HEK293T (cell line): ENCODE measurements around the gene PLPP4.

Source experiments
- CTCF ChIA-PET: fragments of 350-600 bp; formaldehyde crosslinking; extraction: SDS; loops from one replicate; lab custom pipeline; 2021; ENCODE audit warnings: antibody characterized with exemption, inconsistent platforms; lab: Yijun Ruan, JAX
- POLR2A ChIA-PET: fragments of 350-600 bp; formaldehyde crosslinking; extraction: SDS; loops from one replicate; lab custom pipeline; 2020; ENCODE audit warnings: antibody characterized with exemption, inconsistent platforms; lab: Yijun Ruan, JAX
- DNase-seq: peaks from one replicate; pipeline ENCODE4 v3.0.0; 2012; ENCODE audit warnings: mixed read lengths; ENCODE audit errors: extremely low spot score
- ARNT ChIP-seq: fragments of 450-650 bp; IDR thresholded peaks from 2 replicates; pipeline ENCODE4 v1.6.1; 2017; ENCODE audit warnings: mild to moderate bottlenecking
- BHLHE40 ChIP-seq: fragments of 450-650 bp; IDR thresholded peaks from 2 replicates; pipeline ENCODE4 v1.6.1; 2016; ENCODE audit warnings: mild to moderate bottlenecking, moderate library complexity, borderline replicate concordance
- CTBP1 ChIP-seq: fragments of 450-650 bp; IDR thresholded peaks from 2 replicates; pipeline ENCODE4 v1.6.1; 2016; ENCODE audit warnings: borderline replicate concordance
- ELF4 ChIP-seq: fragments of 450-650 bp; IDR thresholded peaks from 2 replicates; pipeline ENCODE4 v1.6.1; 2017; ENCODE audit warnings: antibody characterized with exemption
- FOXA1 ChIP-seq: fragments of 450-650 bp; IDR thresholded peaks from 2 replicates; pipeline ENCODE4 v1.6.1; 2016; ENCODE audit warnings: mild to moderate bottlenecking
- FOXK2 ChIP-seq: fragments of 450-650 bp; IDR thresholded peaks from 2 replicates; pipeline ENCODE4 v1.6.1; 2016; ENCODE audit warnings: mild to moderate bottlenecking
- FOXM1 ChIP-seq: fragments of 450-650 bp; IDR thresholded peaks from 2 replicates; pipeline ENCODE4 v1.6.1; 2017; ENCODE audit warnings: mild to moderate bottlenecking, borderline replicate concordance
- HDGF ChIP-seq: fragments of 450-650 bp; IDR thresholded peaks from 2 replicates; pipeline ENCODE4 v1.6.1; 2017; ENCODE audit warnings: antibody characterized with exemption, borderline replicate concordance
- L3MBTL2 ChIP-seq: fragments of 450-650 bp; conservative IDR thresholded peaks from 2 replicates; pipeline ENCODE4 v1.6.1; 2016; ENCODE audit warnings: mild to moderate bottlenecking
- LEF1 ChIP-seq: fragments of 450-650 bp; IDR thresholded peaks from 2 replicates; pipeline ENCODE4 v1.6.1; 2017; ENCODE audit warnings: mild to moderate bottlenecking, borderline replicate concordance
- NFRKB ChIP-seq: fragments of 450-650 bp; IDR thresholded peaks from 2 replicates; pipeline ENCODE4 v1.6.1; 2016; ENCODE audit warnings: mild to moderate bottlenecking, moderate library complexity
- SP1 ChIP-seq: fragments of 450-650 bp; IDR thresholded peaks from 2 replicates; pipeline ENCODE4 v1.6.1; 2017
- SUZ12 ChIP-seq: fragments of 450-650 bp; IDR thresholded peaks from 2 replicates; pipeline ENCODE4 v1.6.1; 2016; ENCODE audit warnings: mild to moderate bottlenecking
- TARDBP ChIP-seq: fragments of 450-650 bp; IDR thresholded peaks from 2 replicates; pipeline ENCODE4 v1.6.1; 2016
- ZNF384 ChIP-seq: fragments of 450-650 bp; IDR thresholded peaks from 2 replicates; pipeline ENCODE4 v1.6.1; 2016
- TF ChIP-seq, protein P1 (sequence below): fragments of 450-650 bp; IDR thresholded peaks from 2 replicates; pipeline ENCODE4 v1.6.1; 2016

Gene PLPP4

GRCh38 chr10:120609006-120609405 is 152.0 kb downstream of the PLPP4 start:
- ChIA-PET CTCF (no interaction called here), POLR2A (no interaction called here)
- no peak for DNase-seq
- TF ChIP-seq L3MBTL2 (no peak), TARDBP (no peak), BHLHE40 (no peak), ZNF384 (no peak), SUZ12 (no peak), ARNT (no peak), ELF4 (no peak)

GRCh38 chr10:120610791-120611190 is 153.8 kb downstream of the PLPP4 start:
- ChIA-PET CTCF (no interaction called here), POLR2A (interaction anchor here (0.6 kb wide), 1 partner anchor 35 kb away, joined by 3 read pairs; no protein-coding TSS in a partner anchor)
- no peak for TF ChIP-seq HDGF
- TF ChIP-seq LEF1, result no peak
- no peak for TF ChIP-seq TARDBP
- TF ChIP-seq, protein P1, sequence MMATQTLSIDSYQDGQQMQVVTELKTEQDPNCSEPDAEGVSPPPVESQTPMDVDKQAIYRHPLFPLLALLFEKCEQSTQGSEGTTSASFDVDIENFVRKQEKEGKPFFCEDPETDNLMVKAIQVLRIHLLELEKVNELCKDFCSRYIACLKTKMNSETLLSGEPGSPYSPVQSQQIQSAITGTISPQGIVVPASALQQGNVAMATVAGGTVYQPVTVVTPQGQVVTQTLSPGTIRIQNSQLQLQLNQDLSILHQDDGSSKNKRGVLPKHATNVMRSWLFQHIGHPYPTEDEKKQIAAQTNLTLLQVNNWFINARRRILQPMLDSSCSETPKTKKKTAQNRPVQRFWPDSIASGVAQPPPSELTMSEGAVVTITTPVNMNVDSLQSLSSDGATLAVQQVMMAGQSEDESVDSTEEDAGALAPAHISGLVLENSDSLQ, result no peak
- no peak for TF ChIP-seq ZNF384
- no peak for TF ChIP-seq BHLHE40
- no peak for TF ChIP-seq SUZ12
- no peak for TF ChIP-seq FOXK2
- TF ChIP-seq ELF4, result no peak
- no peak for TF ChIP-seq SP1
- no peak for TF ChIP-seq CTBP1
- no peak for TF ChIP-seq L3MBTL2
- TF ChIP-seq FOXM1, result no peak
- no peak for TF ChIP-seq FOXA1
- DNase-seq, result no peak

GRCh38 chr10:120612756-120613155 is 155.7 kb downstream of the PLPP4 start:
- TF ChIP-seq BHLHE40, result no peak
- no peak for TF ChIP-seq TARDBP
- TF ChIP-seq SP1, result no peak
- no peak for TF ChIP-seq LEF1
- no peak for TF ChIP-seq SUZ12
- TF ChIP-seq ARNT, result no peak
- TF ChIP-seq FOXM1, result no peak
- no peak for TF ChIP-seq L3MBTL2
- TF ChIP-seq NFRKB, result no peak
- TF ChIP-seq FOXK2, result no peak
- no peak for TF ChIP-seq FOXA1
- no peak for TF ChIP-seq ELF4
- TF ChIP-seq, protein P1, result no peak
- TF ChIP-seq HDGF, result no peak
- no peak for TF ChIP-seq CTBP1
- no peak for TF ChIP-seq ZNF384
- ChIA-PET CTCF (no interaction called here), POLR2A (no interaction called here)
- no peak for DNase-seq

- ChIA-PET CTCF (no interaction called here), POLR2A (no interaction called here)
- no peak for DNase-seq
- no peak for TF ChIP-seq FOXA1
- TF ChIP-seq, protein P1, result no peak
- no peak for TF ChIP-seq ARNT
- no peak for TF ChIP-seq TARDBP
- TF ChIP-seq BHLHE40, result no peak
- no peak for TF ChIP-seq HDGF
- TF ChIP-seq FOXM1, result no peak
- TF ChIP-seq ZNF384, result no peak
- no peak for TF ChIP-seq ELF4
- TF ChIP-seq FOXK2, result no peak
Observed at GRCh38 chr10:120613180-120613579, 156.2 kb downstream of the PLPP4 start.

GRCh38 chr10:120614680-120615079 is 157.7 kb downstream of the PLPP4 start:
- no peak for TF ChIP-seq NFRKB
- TF ChIP-seq ARNT, result no peak
- TF ChIP-seq BHLHE40, result no peak
- no peak for TF ChIP-seq CTBP1
- no peak for TF ChIP-seq SUZ12
- no peak for TF ChIP-seq HDGF
- no peak for TF ChIP-seq SP1
- no peak for TF ChIP-seq ZNF384
- TF ChIP-seq L3MBTL2, result no peak
- no peak for TF ChIP-seq LEF1
- TF ChIP-seq ELF4, result no peak
- TF ChIP-seq FOXA1, result no peak
- no peak for TF ChIP-seq TARDBP
- no peak for TF ChIP-seq FOXM1
- TF ChIP-seq, protein P1, result no peak
- TF ChIP-seq FOXK2, result no peak
- DNase-seq, result no peak
- ChIA-PET CTCF (no interaction called here), POLR2A (no interaction called here)

GRCh38 chr10:120616311-120616911 is 159.4 kb downstream of the PLPP4 start:
- DNase-seq, result no peak
- ChIA-PET CTCF (no interaction called here), POLR2A (no interaction called here)
- TF ChIP-seq SUZ12, result no peak
- TF ChIP-seq L3MBTL2, result no peak
- no peak for TF ChIP-seq FOXK2
- TF ChIP-seq ZNF384, result no peak
- TF ChIP-seq BHLHE40, result no peak
- no peak for TF ChIP-seq TARDBP
- no peak for TF ChIP-seq CTBP1
- no peak for TF ChIP-seq FOXM1
- TF ChIP-seq, protein P1, result no peak
- TF ChIP-seq ELF4, result no peak
- no peak for TF ChIP-seq ARNT
- TF ChIP-seq LEF1, result no peak
